H1 (cell line): ENCODE measurements around the gene UCKL1. TPM values are rescaled to one million over a fixed set of nuclear protein-coding genes. Genes with fewer than 3 reads are reported as not detected.

Experiments
- CTCF ChIA-PET: fragments of 300-600 bp; sonication (Branson Sonifier 250); formaldehyde crosslinking; loops from one replicate; lab custom pipeline; 2021; ENCODE audit not compliant: partially characterized antibody; lab: Charles Lee
- POLR2A ChIA-PET: fragments of 300-600 bp; sonication (Branson Sonifier 250); formaldehyde crosslinking; loops from one replicate; lab custom pipeline; 2021; ENCODE audit warnings: inconsistent platforms; ENCODE audit not compliant: partially characterized antibody; lab: Charles Lee
- DNase-seq, 2 experiments: peaks; one replicate each; pipeline versions ENCODE4 v3.0.0 to v3.0.0-alpha.2; 2010 to 2022; ENCODE audit warnings: low spot score in 2 of 2, low read depth in 1 of 2, mixed read lengths in 1 of 2
- FAIRE-seq: peaks from 2 replicates; lab custom pipeline; 2011; peaks lifted over from hg19 to GRCh38; lab: Jason Lieb, UNC
- H2AFZ ChIP-seq: 2 replicates; pipeline ENCODE4 v1.8.1; 2012; ENCODE audit warnings: low read length, inconsistent platforms
- H2AK5ac ChIP-seq: 2 replicates; pipeline ENCODE4 v1.6.1; 2013; ENCODE audit warnings: low read depth, low read length
- H2BK120ac ChIP-seq: replicated peaks from 2 replicates; pipeline ENCODE3; 2013; ENCODE audit warnings: low read depth, low read length, inconsistent platforms
- H2BK12ac ChIP-seq: 2 replicates; pipeline ENCODE4 v1.6.1; 2013; ENCODE audit warnings: low read depth, low read length
- H2BK15ac ChIP-seq: 2 replicates; pipeline ENCODE4 v1.6.1; 2013; ENCODE audit warnings: low read length
- H2BK20ac ChIP-seq: 2 replicates; pipeline ENCODE4 v1.6.1; 2013; ENCODE audit warnings: low read length
- H2BK5ac ChIP-seq: 2 replicates; pipeline ENCODE4 v1.6.1; 2013; ENCODE audit warnings: low read depth, low read length
- H3K14ac ChIP-seq: 2 replicates; pipeline ENCODE4 v1.6.1; 2013; ENCODE audit warnings: inconsistent platforms; ENCODE audit not compliant: insufficient read length
- H3K18ac ChIP-seq: 2 replicates; pipeline ENCODE4 v1.6.1; 2013; ENCODE audit warnings: low read length; ENCODE audit errors: extremely low read depth
- H3K23ac ChIP-seq: 2 replicates; pipeline ENCODE4 v1.6.1; 2013; ENCODE audit warnings: inconsistent platforms; ENCODE audit not compliant: insufficient read length
- H3K23me2 ChIP-seq: 2 replicates; pipeline ENCODE4 v1.6.1; 2013; ENCODE audit warnings: low read depth, low read length
- H3K27ac ChIP-seq: 2 replicates; pipeline ENCODE4 v1.6.1; 2011; ENCODE audit warnings: low read depth, low read length, inconsistent platforms
- H3K27me3 ChIP-seq, 4 experiments: replicated peaks in 1 of 4; 1 replicate in 1 of 4; 2 replicates in 3 of 4; pipeline versions ENCODE4 v1.6.1 to v1.8.1; 2011 to 2013; ENCODE audit warnings: low read length in 3 of 4, mild to moderate bottlenecking in 3 of 4, inconsistent platforms in 2 of 4, mixed read lengths in 2 of 4, moderate library complexity in 1 of 4; ENCODE audit not compliant: control insufficient read depth in 3 of 4, insufficient read depth in 3 of 4; ENCODE audit errors: extremely low read depth in 1 of 4
- H3K36me3 ChIP-seq, 4 experiments: 2 replicates each; pipeline versions ENCODE4 v1.6.1 to v1.8.1; 2011 to 2013; ENCODE audit warnings: mild to moderate bottlenecking in 4 of 4, low read length in 3 of 4, moderate library complexity in 2 of 4, control low read depth in 1 of 4, inconsistent platforms in 1 of 4; ENCODE audit not compliant: insufficient read depth in 4 of 4, control insufficient read depth in 2 of 4
- H3K4ac ChIP-seq: replicated peaks from 2 replicates; pipeline ENCODE3; 2013; ENCODE audit warnings: low read length, low read depth, mixed read lengths, inconsistent platforms; ENCODE audit not compliant: insufficient read length
- H3K4me1 ChIP-seq, 4 experiments: replicated peaks in 1 of 4; 1 replicate in 1 of 4; 2 replicates in 3 of 4; pipeline versions ENCODE4 v1.6.1 to v1.8.1; 2011 to 2013; ENCODE audit warnings: low read length in 3 of 4, inconsistent platforms in 2 of 4, mixed read lengths in 1 of 4; ENCODE audit not compliant: insufficient read depth in 4 of 4, control insufficient read depth in 3 of 4
- H3K4me2 ChIP-seq, 2 experiments: 2 replicates each; pipeline versions ENCODE4 v1.6.1 to v1.8.1; 2011 to 2013; ENCODE audit warnings: low read depth in 2 of 2, low read length in 2 of 2, control low read depth in 1 of 2, inconsistent platforms in 1 of 2, mild to moderate bottlenecking in 1 of 2; ENCODE audit not compliant: insufficient read depth in 1 of 2
- H3K4me3 ChIP-seq, 4 experiments: fragments of 200-600, 300-600 bp in 1 of 4; sonication (generic), shearing (Covaris generic), sonication (Bioruptor Twin) in 1 of 4; 2 replicates each; pipeline versions ENCODE4 v1.5.1 to v1.8.1; 2011 to 2016; ENCODE audit warnings: low read length in 4 of 4, low read depth in 3 of 4, control low read depth in 2 of 4, inconsistent platforms in 2 of 4, mild to moderate bottlenecking in 2 of 4, mixed read lengths in 1 of 4, moderate library complexity in 1 of 4; ENCODE audit not compliant: insufficient read depth in 2 of 4; ENCODE audit errors: extremely low read depth in 1 of 4
- H3K56ac ChIP-seq: replicated peaks from 2 replicates; pipeline ENCODE3; 2013; ENCODE audit warnings: low read depth, mild to moderate bottlenecking, mixed read lengths, low read length, inconsistent platforms; ENCODE audit not compliant: insufficient read length
- H3K79me1 ChIP-seq: 2 replicates; pipeline ENCODE4 v1.6.1; 2013; ENCODE audit warnings: low read depth, low read length, control low read depth
- H3K79me2 ChIP-seq, 2 experiments: 2 replicates each; pipeline versions ENCODE4 v1.6.1 to v1.8.1; 2012 to 2013; ENCODE audit warnings: low read length in 2 of 2, mild to moderate bottlenecking in 2 of 2, inconsistent platforms in 1 of 2; ENCODE audit not compliant: insufficient read depth in 2 of 2, control insufficient read depth in 1 of 2
- H3K9ac ChIP-seq, 4 experiments: replicated peaks in 1 of 4; 1 replicate in 1 of 4; 2 replicates in 3 of 4; pipeline versions ENCODE4 v1.6.1 to v1.8.1; 2011 to 2013; ENCODE audit warnings: low read depth in 3 of 4, low read length in 3 of 4, control low read depth in 2 of 4, mild to moderate bottlenecking in 2 of 4, moderate library complexity in 2 of 4, inconsistent platforms in 1 of 4; ENCODE audit errors: extremely low read depth in 1 of 4
- H3K9me3 ChIP-seq, 2 experiments: 2 replicates each; pipeline versions ENCODE4 v1.6.1 to v1.8.1; 2012 to 2013; ENCODE audit warnings: mild to moderate bottlenecking in 2 of 2, moderate library complexity in 2 of 2, control low read depth in 1 of 2, inconsistent platforms in 1 of 2, low read depth in 1 of 2, low read length in 1 of 2, mixed read lengths in 1 of 2; ENCODE audit not compliant: insufficient read depth in 2 of 2
- H4K20me1 ChIP-seq, 2 experiments: replicated peaks in 1 of 2; 2 replicates each; pipeline versions ENCODE3 to v1.8.1; 2011 to 2013; ENCODE audit warnings: inconsistent platforms in 2 of 2, low read length in 2 of 2, mild to moderate bottlenecking in 1 of 2; ENCODE audit not compliant: insufficient read depth in 2 of 2, control insufficient read depth in 1 of 2
- H4K5ac ChIP-seq: 2 replicates; pipeline ENCODE4 v1.6.1; 2013; ENCODE audit warnings: low read length, low read depth, mixed read lengths, inconsistent platforms; ENCODE audit not compliant: insufficient read length
- H4K8ac ChIP-seq: 2 replicates; pipeline ENCODE4 v1.8.0; 2013; ENCODE audit warnings: mild to moderate bottlenecking, moderate library complexity, low read length, inconsistent platforms; ENCODE audit not compliant: insufficient read depth; ENCODE audit errors: extremely low read depth
- H4K91ac ChIP-seq: replicated peaks from 2 replicates; pipeline ENCODE3; 2013; ENCODE audit warnings: low read length, mixed read lengths, inconsistent platforms; ENCODE audit not compliant: insufficient read length
- ATF3 ChIP-seq: IDR thresholded peaks from 2 replicates; pipeline ENCODE4 v1.6.1; 2011; ENCODE audit warnings: low read depth, mild to moderate bottlenecking, low read length; ENCODE audit not compliant: insufficient read depth
- MAX ChIP-seq: IDR thresholded peaks from 2 replicates; pipeline ENCODE4 v1.6.1; 2012; ENCODE audit warnings: inconsistent platforms
- POLR2AphosphoS5 ChIP-seq: IDR thresholded peaks from 2 replicates; pipeline ENCODE4 v1.6.1; 2011; ENCODE audit warnings: low read depth, low read length
- SP4 ChIP-seq: IDR thresholded peaks from 2 replicates; pipeline ENCODE4 v1.6.1; 2012; ENCODE audit warnings: low read length, inconsistent platforms
- TAF1 ChIP-seq: IDR thresholded peaks from 2 replicates; pipeline ENCODE4 v1.6.1; 2011; ENCODE audit warnings: mild to moderate bottlenecking, low read depth, low read length
- TBP ChIP-seq: IDR thresholded peaks from 2 replicates; pipeline ENCODE4 v1.6.1; 2011; ENCODE audit warnings: low read depth, low read length, improper control_type of control experiment
- ZNF274 ChIP-seq: IDR thresholded peaks from 2 replicates; pipeline ENCODE4 v1.7.0; 2012; ENCODE audit warnings: low read length, borderline replicate concordance; ENCODE audit errors: extremely low read depth
- WGBS, 2 experiments: shearing (Covaris generic) in 1 of 2; methylation state at CpG; one replicate each; pipeline versions ENCODE4 v1.1.6 to v1.1.7; 2013 to 2015; ENCODE audit warnings: low lambda C conversion rate in 2 of 2, mixed read lengths in 2 of 2, inconsistent platforms in 1 of 2, low coverage in 1 of 2, missing lambda C conversion rate in 1 of 2; ENCODE audit not compliant: insufficient replicate concordance in 2 of 2, insufficient coverage in 1 of 2, insufficient read length in 1 of 2; ENCODE audit errors: extremely low coverage in 1 of 2, missing lambda C conversion rate in 1 of 2; 5-methylcytosine and 5-hydroxymethylcytosine counted together
- polyA plus RNA-seq, 7 experiments: library from polyadenylated mRNA; depleted of rRNA in 3 of 7; stranded (reverse) in 5 of 7; unstranded in 2 of 7; fragments of >200 nt in 5 of 7; fragments of 200-250 nt in 2 of 7; gene quantifications; 1 replicate in 5 of 7; 2 replicates in 1 of 7; 4 replicates in 1 of 7; pipeline versions ENCODE4 v1.2.1 to v1.2.3, GENCODE V29; 2011 to 2013; ENCODE audit warnings: missing spikeins in 2 of 7, mixed read lengths in 2 of 7
- total RNA-seq: library from RNA; stranded (reverse); fragmentation: NEBNext Ultra II Directional; extraction: Animal tissue kit (Norgen Biotek cat#: 25700); gene quantifications from 2 replicates; pipeline ENCODE4 v1.2.1, GENCODE V29; 2021

The UCKL1 gene
- total and polyA plus RNA-seq, 2 of the 8 experiments (the other 6 are each of a cell fraction or from before 2014, with no cell fraction given), result 36.5 to 91.2 TPM

GRCh38 chr20:63942250-63942951, 13.8 kb downstream of the UCKL1 start:
- ChIA-PET POLR2A (interaction anchor here (0.6 to 7.8 kb wide), 7 partner anchors 10 to 202 kb away, joined by 3 to 68 read pairs (median 5); partner anchors contain the start of genes PRPF6 and UCKL1), CTCF (interaction anchor here (0.5 to 5.4 kb wide), 9 partner anchors 9 to 1082 kb away, joined by 3 to 28 read pairs (median 4); partner anchors contain the start of gene SAMD10)
- DNase-seq, result peak; percentile 78 to 88
- Histone ChIP-seq H4K20me1 (peaks cover 11 to 30% of the 10 kb centered on the region in 2 experiments), H3K56ac (no peak overlapping the region), H3K79me1 (peaks cover 5% of the 10 kb centered on the region), H2BK5ac (peak overlapping the region; percentile 66; the same call in 1 of the 2 replicates), H3K36me3 (peaks cover 3 to 21% (median 14%) of the 10 kb centered on the region in 4 experiments; a peak in 5 of 8 replicates), H2BK120ac (no peak overlapping the region), H3K27ac (no peak overlapping the region), H2AFZ (no peak overlapping the region), H4K5ac (no peak overlapping the region), H3K4me3 (peak overlapping the region in 2 of 4 experiments; percentile 0 to 42; a peak in 5 of 8 replicates), H3K23ac (no peak overlapping the region), H3K4ac (no peak overlapping the region), H4K91ac (no peak overlapping the region), H3K18ac (peak overlapping the region; percentile 5; the same call in 1 of the 2 replicates), H3K4me2 (peak overlapping the region; percentile 55 to 73), H3K4me1 (peaks cover 0 to 28% (median 13%) of the 10 kb centered on the region in 4 experiments; a peak in 6 of 7 replicates), H3K27me3 (no peaks in the 10 kb centered on the region), H3K23me2 (peaks cover 12% of the 10 kb centered on the region), H3K79me2 (peaks cover 0 to 14% of the 10 kb centered on the region in 2 experiments; a peak in 1 of 4 replicates), H2BK12ac (0 out of 2 replicates have a peak overlapping the region, but pooled peaks have one; percentile 84), H2BK15ac (no peak overlapping the region)
- 73% methylated on average over 14 of the region's 30 CpGs; no CpG with 5 or more reads in 1 of the 2 experiments for WGBS, 2 experiments
- no peak for TF ChIP-seq ZNF274
- peak; percentile 40; the same call in 1 of the 2 replicates for TF ChIP-seq POLR2AphosphoS5
- TF ChIP-seq ATF3, result no peak
- 0 out of 2 replicates have a peak, but pooled peaks have one; percentile 5 for TF ChIP-seq MAX
- peak; percentile 90; the same call in 1 of the 2 replicates for TF ChIP-seq SP4
- 0 out of 2 replicates have a peak, but pooled peaks have one; percentile 21 for TF ChIP-seq TBP
- TF ChIP-seq TAF1, result peak; percentile 36; the same call in 1 of the 2 replicates
- TF ChIP-seq, all 59 proteins: peak for 5
- no peak for FAIRE-seq
- Histone ChIP-seq H2BK20ac (no peak overlapping the region), H4K8ac (peak overlapping the region; percentile 62; the same call in 1 of the 2 replicates), H3K9me3 (no peaks in the 10 kb centered on the region), H3K9ac (no peak overlapping the region; a peak in 3 of 7 replicates), H3K14ac (no peak overlapping the region), H2AK5ac (no peak overlapping the region)
